GM23248 (cell line): ENCODE results near the gene PTPRR. TPM values are rescaled to one million over a fixed set of nuclear protein-coding genes. Genes with fewer than 3 reads are reported as not detected.

ENCODE experiments used
- DNase-seq: peaks from one replicate; pipeline ENCODE4 v3.0.0-alpha.2; 2015
- H2AFZ ChIP-seq: fragments of 200-600 bp; sonication (generic); 2 replicates; pipeline ENCODE4 v1.6.1; 2016; ENCODE audit warnings: antibody characterized with exemption
- H3F3A ChIP-seq: fragments of 200-600 bp; sonication (generic); 2 replicates; pipeline ENCODE4 v1.6.1; 2016; ENCODE audit warnings: mild to moderate bottlenecking, antibody characterized with exemption, mixed run types; ENCODE audit not compliant: insufficient read depth
- H3K27ac ChIP-seq: fragments of 200-600 bp; sonication (generic); 2 replicates; pipeline ENCODE4 v1.5.1; 2016; ENCODE audit warnings: mild to moderate bottlenecking
- H3K27me3 ChIP-seq: fragments of 200-600 bp; sonication (generic); replicated peaks from 2 replicates; pipeline ENCODE4 v1.6.1; 2016; ENCODE audit warnings: mild to moderate bottlenecking; ENCODE audit not compliant: insufficient read depth
- H3K36me3 ChIP-seq: fragments of 200-600 bp; sonication (generic); 2 replicates; pipeline ENCODE4 v1.6.1; 2016; ENCODE audit warnings: low read depth, mild to moderate bottlenecking
- H3K4me1 ChIP-seq: fragments of 200-600 bp; sonication (generic); 2 replicates; pipeline ENCODE4 v1.6.1; 2016; ENCODE audit warnings: mild to moderate bottlenecking; ENCODE audit not compliant: insufficient read depth
- H3K4me2 ChIP-seq: fragments of 200-600 bp; sonication (generic); one replicate; pipeline ENCODE4 v1.6.1; 2016; ENCODE audit warnings: mild to moderate bottlenecking; ENCODE audit not compliant: unreplicated experiment
- H3K4me3 ChIP-seq: fragments of 200-600 bp; sonication (generic); 2 replicates; pipeline ENCODE4 v1.5.1; 2016; ENCODE audit warnings: mild to moderate bottlenecking
- H3K79me2 ChIP-seq: fragments of 200-600 bp; sonication (generic); 2 replicates; pipeline ENCODE4 v1.6.1; 2016; ENCODE audit warnings: mild to moderate bottlenecking; ENCODE audit not compliant: insufficient read depth
- H3K9ac ChIP-seq: fragments of 200-600 bp; sonication (generic); 2 replicates; pipeline ENCODE4 v1.6.1; 2016; ENCODE audit warnings: mild to moderate bottlenecking
- H3K9me2 ChIP-seq: fragments of 200-600 bp; sonication (generic); 2 replicates; pipeline ENCODE4 v1.6.1; 2016; ENCODE audit warnings: mixed run types, mild to moderate bottlenecking, moderate library complexity; ENCODE audit not compliant: insufficient read depth
- H3K9me3 ChIP-seq: fragments of 200-600 bp; sonication (generic); one replicate; pipeline ENCODE4 v1.6.1; 2017; ENCODE audit warnings: low read depth
- H4K20me1 ChIP-seq: fragments of 200-600 bp; sonication (generic); 2 replicates; pipeline ENCODE4 v1.6.0; 2016; ENCODE audit not compliant: insufficient read depth
- EZH2 ChIP-seq: fragments of 200-600 bp; sonication (generic); IDR thresholded peaks from 2 replicates; pipeline ENCODE4 v1.6.1; 2018; ENCODE audit warnings: antibody characterized with exemption, mild to moderate bottlenecking; ENCODE audit not compliant: insufficient read depth, poor library complexity, severe bottlenecking
- EZH2phosphoT487 ChIP-seq: fragments of 200-600 bp; sonication (generic); IDR thresholded peaks from 2 replicates; pipeline ENCODE4 v1.6.1; 2018; ENCODE audit warnings: antibody characterized with exemption, moderate library complexity, mild to moderate bottlenecking, low read depth; ENCODE audit not compliant: insufficient read depth
- WGBS, 2 experiments: methylation state at CpG; one replicate each; pipeline ENCODE4 v1.1.6; 2015 to 2017; ENCODE audit warnings: low lambda C conversion rate in 2 of 2, low coverage in 1 of 2; ENCODE audit errors: missing lambda C conversion rate in 2 of 2; 5-methylcytosine and 5-hydroxymethylcytosine counted together
- in situ Hi-C: fragments of 300-500 bp; cut with MboI; formaldehyde crosslinking; loops from 2 replicates; pipeline ENCODE4 v1.15.0; 2020
- polyA plus RNA-seq: library from polyadenylated mRNA; unstranded; fragments of >200 nt; fragmentation: Nextera tagmentation; extraction: Ambion mirVana; gene quantifications from 2 replicates; pipeline ENCODE4 v1.2.1, GENCODE V29; 2016
- total RNA-seq: library from RNA; depleted of rRNA; stranded (reverse); fragments of >200 nt; shearing (Covaris generic); gene quantifications from 2 replicates; pipeline ENCODE4 v1.2.3, GENCODE V29; 2014

The PTPRR gene
- total and polyA plus RNA-seq, 2 experiments from 2014 or later: 1.1 to 1.2 TPM

DNA sequence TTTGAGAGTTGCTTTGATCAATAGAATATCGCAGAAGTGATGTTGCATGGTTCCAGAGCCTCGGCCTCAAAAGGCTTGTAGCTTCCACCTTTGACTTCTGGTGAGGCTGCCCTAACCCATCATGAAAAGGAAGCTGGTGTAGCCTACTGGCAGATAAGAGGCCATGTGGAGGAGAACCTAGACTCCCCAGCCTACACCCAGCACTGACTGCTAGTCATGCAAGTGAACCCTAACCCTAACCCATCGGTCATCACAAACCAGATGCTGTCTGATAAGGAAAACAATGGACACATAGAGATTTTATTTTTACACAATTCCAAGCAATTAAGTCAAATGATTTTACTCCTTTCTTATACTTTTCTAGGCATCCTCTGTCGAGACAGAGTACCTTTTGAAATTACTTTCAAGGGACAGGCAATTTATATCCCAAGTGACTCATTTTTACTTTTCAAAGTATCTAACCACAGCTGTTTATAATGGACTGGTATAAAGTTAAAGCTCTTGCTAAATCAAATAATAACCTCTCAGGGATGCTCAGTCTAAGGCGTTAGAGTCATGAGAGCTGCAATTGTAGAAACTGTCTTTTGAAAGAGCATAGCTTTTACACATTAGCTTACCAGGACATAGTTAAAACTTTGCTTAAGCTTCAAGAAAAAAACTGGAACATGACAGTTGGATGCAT lies 300.9 kb downstream of the PTPRR start:
- WGBS, 2 experiments: 81 to 84% methylated on average over 5 of the region's 5 CpGs
- Histone ChIP-seq H3K79me2 (no peaks in the 10 kb centered on the region), H2AFZ (no peak overlapping the region), H3K27ac (no peak overlapping the region), H3K9me2 (no peaks in the 10 kb centered on the region), H3K27me3 (no peaks in the 10 kb centered on the region), H3K4me3 (no peak overlapping the region), H3K4me1 (peaks cover 18% of the 10 kb centered on the region), H3K36me3 (no peaks in the 10 kb centered on the region), H3K9me3 (no peaks in the 10 kb centered on the region), H4K20me1 (no peaks in the 10 kb centered on the region), H3K9ac (no peak overlapping the region), H3K4me2 (no peak overlapping the region), H3F3A (peaks cover 9% of the 10 kb centered on the region; the same call in 1 of the 2 replicates)
- in situ Hi-C loops: no loop called here
- peak; percentile 42 for DNase-seq
- no peak for TF ChIP-seq EZH2

DNA sequence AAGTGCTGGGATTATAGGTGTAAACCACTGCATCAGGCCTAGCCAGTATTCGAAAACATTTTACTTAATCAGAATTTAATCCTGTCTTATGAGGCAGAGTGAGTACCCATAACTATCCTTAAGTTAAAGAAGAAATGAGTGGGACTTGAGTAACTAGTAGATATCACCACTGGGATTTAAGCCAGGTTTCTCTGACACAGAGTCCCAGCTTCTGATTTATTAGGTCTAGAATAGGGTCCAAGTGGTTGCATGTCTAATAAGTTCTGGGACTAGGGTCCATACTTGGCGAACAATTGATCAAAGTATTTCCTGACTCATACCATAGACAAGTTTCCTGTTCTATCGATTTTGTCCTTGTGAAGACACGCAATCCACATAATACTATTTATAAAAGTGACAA lies 302.2 kb downstream of the PTPRR start:
- Histone ChIP-seq H2AFZ (no peak overlapping the region), H3K9me2 (no peaks in the 10 kb centered on the region), H3K4me3 (no peak overlapping the region), H3K27me3 (no peaks in the 10 kb centered on the region), H3K4me1 (peaks cover 18% of the 10 kb centered on the region), H3K36me3 (no peaks in the 10 kb centered on the region), H3F3A (peaks cover 9% of the 10 kb centered on the region; the same call in 1 of the 2 replicates), H3K9ac (no peak overlapping the region), H3K27ac (no peak overlapping the region), H3K4me2 (no peak overlapping the region), H3K9me3 (no peaks in the 10 kb centered on the region), H3K79me2 (no peaks in the 10 kb centered on the region), H4K20me1 (no peaks in the 10 kb centered on the region)
- WGBS, 2 experiments: 97% methylated on average over 4 of the region's 4 CpGs
- DNase-seq: no peak
- TF ChIP-seq EZH2: no peak
- no peak for TF ChIP-seq EZH2phosphoT487
- in situ Hi-C loops: no loop called here

DNA sequence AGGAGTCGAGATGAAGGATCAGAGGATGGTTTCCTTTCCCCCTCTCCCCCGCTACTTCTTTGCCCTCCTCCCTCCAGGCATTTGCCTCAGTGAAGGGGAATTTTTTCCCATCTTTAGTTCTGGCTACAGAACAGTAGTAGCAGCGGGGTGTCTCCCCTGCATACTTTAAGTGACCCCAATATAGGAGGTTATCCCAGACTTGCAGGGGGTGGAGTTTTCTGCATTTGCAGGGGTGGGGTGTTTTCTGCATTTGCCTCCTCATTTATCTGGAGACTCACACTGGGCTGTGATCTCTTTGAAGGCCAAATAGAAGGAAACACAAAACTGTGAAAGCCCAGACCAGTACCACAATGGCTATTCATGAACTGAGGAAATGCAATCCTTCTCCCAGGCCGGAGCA lies 303.1 kb downstream of the PTPRR start:
- H3K27me3 ChIP-seq: no peaks in the 10 kb centered on the region
- no peaks in the 10 kb centered on the region for H3K9me2 ChIP-seq
- no peaks in the 10 kb centered on the region for H4K20me1 ChIP-seq
- in situ Hi-C loops: no loop called here
- H3K4me2 ChIP-seq: no peak overlapping the region
- no peaks in the 10 kb centered on the region for H3K9me3 ChIP-seq
- peaks cover 9% of the 10 kb centered on the region; the same call in 1 of the 2 replicates for H3F3A ChIP-seq
- no peak for TF ChIP-seq EZH2
- TF ChIP-seq EZH2phosphoT487: no peak
- DNase-seq: no peak
- no peak overlapping the region for H2AFZ ChIP-seq
- H3K9ac ChIP-seq: no peak overlapping the region
- peaks cover 18% of the 10 kb centered on the region for H3K4me1 ChIP-seq
- no peak overlapping the region for H3K27ac ChIP-seq
- H3K36me3 ChIP-seq: no peaks in the 10 kb centered on the region
- no peak overlapping the region for H3K4me3 ChIP-seq
- 77 to 81% methylated on average over 4 of the region's 4 CpGs for WGBS, 2 experiments
- no peaks in the 10 kb centered on the region for H3K79me2 ChIP-seq

DNA sequence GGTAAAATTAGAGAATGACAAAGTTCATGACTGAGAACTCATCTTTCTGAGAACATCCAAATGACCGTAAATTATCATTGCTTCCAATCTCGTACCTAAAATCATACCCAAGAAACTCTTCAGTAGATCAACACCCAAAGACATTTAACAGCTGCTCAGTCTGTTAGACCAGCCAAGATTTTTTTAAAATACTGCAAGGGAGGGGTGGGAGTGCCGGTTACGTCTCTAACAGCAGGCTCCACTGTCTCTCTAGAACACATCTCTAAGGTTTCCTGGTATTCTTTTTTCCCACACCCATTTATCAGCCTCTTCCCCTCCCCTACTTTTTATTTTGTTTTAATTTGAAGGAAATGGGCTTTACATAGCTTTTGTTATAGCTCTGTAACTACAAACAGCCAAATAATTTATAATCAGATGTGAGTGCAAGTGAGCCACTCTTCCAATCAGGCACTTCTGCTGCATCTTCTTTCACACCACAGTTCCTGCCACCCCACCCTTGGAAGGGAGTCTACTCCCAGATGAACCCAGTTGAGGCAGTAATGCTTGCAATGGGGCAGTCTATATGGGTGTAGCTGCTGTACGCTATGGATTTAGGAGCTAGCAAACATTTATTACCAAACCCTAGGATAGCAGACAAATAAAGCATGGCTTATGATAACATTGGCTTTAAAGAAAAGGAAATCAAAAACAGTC lies 305.2 kb downstream of the PTPRR start:
- DNase-seq: no peak
- H2AFZ ChIP-seq: no peak overlapping the region
- H3K36me3 ChIP-seq: no peaks in the 10 kb centered on the region
- no peaks in the 10 kb centered on the region for H3K9me2 ChIP-seq
- H3K4me1 ChIP-seq: peaks cover 11% of the 10 kb centered on the region
- in situ Hi-C loops: no loop called here
- H3K4me3 ChIP-seq: no peak overlapping the region
- H3K27ac ChIP-seq: no peak overlapping the region
- no peaks in the 10 kb centered on the region for H4K20me1 ChIP-seq
- 45 to 46% methylated on average over 5 of the region's 5 CpGs for WGBS, 2 experiments
- H3K4me2 ChIP-seq: no peak overlapping the region
- H3F3A ChIP-seq: peaks cover 16% of the 10 kb centered on the region; the same call in 1 of the 2 replicates
- TF ChIP-seq EZH2 (no peak), EZH2phosphoT487 (no peak)
- no peaks in the 10 kb centered on the region for H3K9me3 ChIP-seq
- no peaks in the 10 kb centered on the region for H3K79me2 ChIP-seq
- H3K9ac ChIP-seq: no peak overlapping the region
- no peaks in the 10 kb centered on the region for H3K27me3 ChIP-seq
